RWPE2 (cell line): ENCODE measurements around the gene METTL1.

Experiments
- ATAC-seq: fragments of 200-7000 bp; cut with Tn5 transposase; 3 replicates; pipeline ENCODE4 v1.9.1; 2021; ENCODE audit warnings: low read depth
- DNase-seq: peaks from one replicate; pipeline ENCODE4 v3.0.0-alpha.2; 2020; ENCODE audit warnings: low spot score
- H3K27ac ChIP-seq: fragments of 450-650 bp; 2 replicates; pipeline ENCODE4 v1.5.1; 2017; ENCODE audit warnings: mild to moderate bottlenecking; ENCODE audit not compliant: poor library complexity, severe bottlenecking
- H3K27me3 ChIP-seq: fragments of 250-450 bp; sonication (Bioruptor Pico); 2 replicates; pipeline ENCODE4 v1.5.1; 2021; ENCODE audit warnings: mild to moderate bottlenecking, moderate library complexity; ENCODE audit not compliant: insufficient read depth, poor library complexity, severe bottlenecking
- H3K36me3 ChIP-seq: fragments of 250-450 bp; sonication (Bioruptor Pico); 2 replicates; pipeline ENCODE4 v1.5.1; 2020; ENCODE audit warnings: low read depth, mild to moderate bottlenecking, moderate library complexity
- H3K4me1 ChIP-seq: fragments of 250-450 bp; sonication (Bioruptor Pico); 2 replicates; pipeline ENCODE4 v1.5.1; 2021; ENCODE audit warnings: mild to moderate bottlenecking, moderate library complexity; ENCODE audit not compliant: insufficient read depth, poor library complexity, severe bottlenecking
- H3K4me3 ChIP-seq: fragments of 250-450 bp; sonication (Bioruptor Pico); 2 replicates; pipeline ENCODE4 v1.5.1; 2021; ENCODE audit warnings: mild to moderate bottlenecking, moderate library complexity; ENCODE audit not compliant: severe bottlenecking
- H3K9me3 ChIP-seq: fragments of 250-450 bp; sonication (Bioruptor Pico); 2 replicates; pipeline ENCODE4 v1.5.1; 2021; ENCODE audit warnings: mild to moderate bottlenecking, moderate library complexity; ENCODE audit not compliant: severe bottlenecking
- CTCF ChIP-seq: fragments of 450-650 bp; IDR thresholded peaks from one replicate; pipeline ENCODE4 v1.5.1; 2017; ENCODE audit warnings: mild to moderate bottlenecking, moderate library complexity; ENCODE audit not compliant: poor library complexity, severe bottlenecking

METTL1 gene

GRCh38 chr12:57755194-57755453 lies 16.8 kb downstream of the METTL1 start:
- H3K9me3 ChIP-seq = no peaks in the 10 kb centered on the region
- H3K27ac ChIP-seq = peak overlapping the region; percentile 65
- ATAC-seq (no peak), DNase-seq (no peak)
- peaks cover 8% of the 10 kb centered on the region for H3K4me1 ChIP-seq
- H3K4me3 ChIP-seq = peak overlapping the region; percentile 78
- TF ChIP-seq CTCF = no peak
- H3K27me3 ChIP-seq = no peaks in the 10 kb centered on the region
- H3K36me3 ChIP-seq = peaks cover 20% of the 10 kb centered on the region

- no peaks in the 10 kb centered on the region for H3K9me3 ChIP-seq
- peak within 1 kb of the TSS; percentile 78 for H3K4me3 ChIP-seq
- ATAC-seq (peak; percentile 61), DNase-seq (peak; percentile 88)
- peak within 1 kb of the TSS; percentile 65 for H3K27ac ChIP-seq
- H3K36me3 ChIP-seq = peaks cover 25% of the 10 kb centered on the region
- H3K4me1 ChIP-seq = peaks cover 8% of the 10 kb centered on the region
- H3K27me3 ChIP-seq = no peaks in the 10 kb centered on the region
- TF ChIP-seq CTCF = no peak
Measured at GRCh38 chr12:57754411-57755193, 17.3 kb downstream of the METTL1 start, which contains the start of gene MARCHF9. Gene MARCHF9 (plus strand): TSS chr12:57755103. CDS start chr12:57755529, 426 bp downstream.

GRCh38 chr12:57753756-57754337 lies 18.1 kb downstream of the METTL1 start:
- ATAC-seq = no peak

GRCh38 chr12:57752668-57753000 lies 19.3 kb downstream of the METTL1 start:
- peak overlapping the region; percentile 65 for H3K27ac ChIP-seq

More at GRCh38 chr12:57753756-57754337, 18.1 kb downstream of the METTL1 start:
- DNase-seq = no peak
- peak overlapping the region; percentile 65 for H3K27ac ChIP-seq
- TF ChIP-seq CTCF = no peak
- no peaks in the 10 kb centered on the region for H3K27me3 ChIP-seq
- no peaks in the 10 kb centered on the region for H3K9me3 ChIP-seq
- peaks cover 8% of the 10 kb centered on the region for H3K4me1 ChIP-seq
- no peak overlapping the region for H3K4me3 ChIP-seq
- H3K36me3 ChIP-seq = peaks cover 33% of the 10 kb centered on the region

More at GRCh38 chr12:57752668-57753000, 19.3 kb downstream of the METTL1 start:
- DNase-seq (no peak), ATAC-seq (no peak)
- no peaks in the 10 kb centered on the region for H3K27me3 ChIP-seq
- H3K4me1 ChIP-seq = peaks cover 8% of the 10 kb centered on the region
- TF ChIP-seq CTCF = no peak
- peak overlapping the region; percentile 13 for H3K4me3 ChIP-seq
- H3K9me3 ChIP-seq = no peaks in the 10 kb centered on the region
- peaks cover 40% of the 10 kb centered on the region for H3K36me3 ChIP-seq
